Fibroblast of skin of left quadriceps (primary cell): ENCODE data around the gene RIT1.
"Not testable (repeated sequence)": the region's sequence is repeated elsewhere in the genome, so short reads cannot be mapped to it uniquely, and the experiment has no call there.

Experiments
- DNase-seq, 2 experiments: peaks; one replicate each; pipeline ENCODE4 v3.0.0-alpha.2; 2013; ENCODE audit warnings: low read depth in 2 of 2

Gene RIT1

DNA sequence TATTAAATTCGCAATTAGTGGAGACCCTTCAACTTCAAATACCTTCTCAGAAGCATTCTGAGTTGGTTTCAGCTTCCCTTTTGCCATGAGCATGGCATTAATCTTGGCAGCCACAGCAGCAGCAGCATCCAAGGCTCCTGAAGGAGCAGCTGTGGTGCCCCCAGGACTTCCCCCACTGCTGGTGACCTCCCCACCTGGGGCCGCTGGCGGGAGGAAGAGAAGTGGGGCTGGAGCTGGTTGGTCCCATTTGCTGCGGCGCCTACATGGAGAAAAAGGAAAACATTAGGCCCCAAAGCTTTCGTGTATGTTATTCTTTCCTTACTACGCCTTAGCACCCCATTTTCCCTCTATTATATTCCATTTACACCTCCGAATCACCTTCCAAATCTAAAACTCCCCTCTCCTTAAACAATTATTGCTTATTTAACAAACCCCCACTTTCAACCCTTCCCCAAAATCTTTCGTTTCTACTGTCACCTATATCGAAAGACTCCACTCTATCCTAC lies 22.5 kb upstream of the RIT1 start:
- no peak for DNase-seq

- no peak for DNase-seq
These were observed 21.3 kb upstream of the RIT1 start for GRCh38 chr1:155932487-155932886.

DNA sequence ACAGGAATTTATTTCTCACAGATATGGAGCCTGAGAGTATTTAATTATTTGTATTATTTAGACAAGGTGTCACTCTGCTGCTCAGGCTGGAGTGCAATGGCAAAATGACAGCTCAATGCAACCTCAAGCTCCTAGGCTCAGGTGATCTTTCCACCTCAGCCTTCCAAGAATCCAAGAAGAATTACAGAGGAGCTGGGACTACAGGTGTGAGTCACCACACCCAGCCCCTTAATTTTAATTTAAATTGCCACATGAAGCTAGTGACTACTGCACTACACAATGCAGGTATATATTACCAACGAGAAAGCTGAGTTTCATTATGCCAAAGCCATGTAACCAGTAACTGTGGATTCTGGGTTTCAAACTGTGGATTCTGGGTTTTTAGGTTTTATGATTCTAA lies 20.9 kb upstream of the RIT1 start:
- no peak for DNase-seq

DNA sequence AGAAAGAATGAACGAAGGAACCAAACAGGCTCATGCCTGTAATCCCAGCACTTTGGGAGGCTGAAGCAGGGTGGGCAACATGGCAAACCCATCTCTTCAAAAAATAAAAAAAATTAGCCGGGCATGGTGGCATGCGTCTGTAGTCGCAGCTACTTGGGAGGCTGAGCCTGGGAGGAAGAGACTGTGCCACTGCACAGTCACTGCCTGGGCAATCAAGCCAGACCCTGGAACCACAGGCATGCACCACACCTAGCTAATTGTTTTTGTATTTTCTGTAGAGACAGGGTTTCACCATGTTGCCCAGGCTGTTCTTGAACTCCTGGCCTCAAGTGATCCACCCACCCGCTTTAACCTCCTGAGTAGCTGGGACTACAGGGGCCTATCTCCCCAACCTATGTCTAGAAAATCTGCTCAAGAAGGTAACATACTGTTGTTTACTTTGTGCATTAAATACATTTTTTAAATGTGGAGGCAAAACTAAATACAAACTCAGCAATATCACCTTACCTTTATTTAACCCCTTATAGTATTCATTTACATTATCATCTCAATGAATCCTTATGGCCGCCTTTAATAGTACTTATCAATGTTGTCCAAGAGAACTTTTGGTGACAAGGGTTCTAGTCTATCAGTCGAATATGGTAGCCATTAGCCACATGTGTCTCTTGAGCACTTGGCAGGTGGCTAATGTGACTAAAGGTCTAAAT lies 20.3 kb upstream of the RIT1 start:
- no peak for DNase-seq

DNA sequence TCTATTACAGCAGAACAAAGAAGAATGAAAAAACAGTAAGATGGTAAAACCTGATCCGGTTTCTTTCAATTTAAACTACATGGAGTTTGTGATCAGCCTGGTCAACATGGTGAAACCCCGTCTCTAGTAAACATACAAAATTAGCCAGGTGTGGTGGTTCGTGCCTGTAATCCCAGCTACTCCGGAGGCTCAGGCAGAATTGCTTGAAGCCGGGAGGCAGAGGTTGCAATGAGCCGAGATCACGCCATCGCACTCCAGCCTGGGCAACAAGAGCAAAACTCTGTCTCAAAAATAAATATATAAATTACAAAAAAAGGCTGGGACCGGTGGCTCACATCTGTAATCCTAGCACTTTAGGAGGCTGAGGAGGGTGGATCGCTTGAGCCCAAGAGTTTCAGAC lies 19.6 kb upstream of the RIT1 start:
- DNase-seq = not testable (repeated sequence)

DNA sequence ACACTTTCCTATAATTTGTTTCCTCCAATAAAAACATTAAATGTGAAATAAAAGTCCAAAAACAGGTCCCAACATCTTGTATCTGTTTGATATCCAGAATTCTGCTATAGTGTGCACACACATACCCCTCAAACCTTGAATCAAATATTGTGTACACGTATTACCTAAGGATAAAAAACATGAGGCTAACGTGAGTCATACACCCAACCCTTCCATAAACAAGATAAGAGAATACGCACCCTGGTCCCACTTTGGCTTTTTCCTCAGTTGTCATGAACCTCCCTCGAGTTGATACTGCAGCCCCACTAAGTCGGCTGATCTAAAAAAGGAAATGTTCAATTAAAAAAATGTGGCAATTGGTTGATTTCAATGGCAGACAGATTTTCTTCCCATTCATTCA lies 17.9 kb upstream of the RIT1 start:
- no peak for DNase-seq

- DNase-seq = no peak
These were observed 14.4 kb upstream of the RIT1 start for GRCh38 chr1:155925506-155925905.

DNA sequence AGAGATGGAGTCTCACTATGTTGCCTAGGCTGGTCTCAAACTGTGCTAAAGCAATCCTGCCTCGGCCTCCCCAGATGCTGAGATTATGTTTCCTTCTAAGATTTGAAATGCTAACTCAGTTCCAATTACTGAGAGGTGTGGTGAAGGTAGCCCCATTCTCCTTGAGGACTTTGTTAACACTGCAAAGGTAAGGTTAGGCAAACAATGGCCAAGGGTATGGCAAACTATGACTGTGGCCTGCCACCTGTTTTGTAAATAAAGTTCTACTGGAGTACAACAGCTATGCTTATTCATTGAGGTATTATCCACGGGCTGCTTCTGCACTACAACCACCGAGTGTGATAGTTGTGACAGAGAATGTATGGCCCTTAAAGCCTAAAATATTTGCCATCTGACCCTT lies 9.6 kb upstream of the RIT1 start:
- no peak for DNase-seq

DNA sequence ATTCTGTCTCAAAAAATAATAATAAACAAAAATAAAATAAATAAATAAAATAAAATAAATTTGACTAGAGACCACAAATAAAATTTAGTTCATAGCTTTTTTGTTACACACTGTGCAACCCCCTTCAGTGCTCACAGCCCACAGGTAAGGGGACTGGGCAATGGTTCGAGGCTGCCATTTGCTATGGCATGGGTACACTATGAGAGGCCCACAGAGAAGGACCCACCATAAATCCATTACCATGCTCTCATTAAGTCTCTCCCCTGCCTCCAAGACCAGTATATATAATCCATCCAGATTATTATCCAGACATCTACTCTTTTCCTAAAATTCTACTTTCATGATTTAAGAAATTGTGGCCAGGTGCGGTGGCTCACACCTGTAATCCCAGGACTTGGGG lies 8.7 kb upstream of the RIT1 start:
- DNase-seq = no peak

GRCh38 chr1:155918660-155919059 lies 7.5 kb upstream of the RIT1 start:
- DNase-seq = no peak

DNA sequence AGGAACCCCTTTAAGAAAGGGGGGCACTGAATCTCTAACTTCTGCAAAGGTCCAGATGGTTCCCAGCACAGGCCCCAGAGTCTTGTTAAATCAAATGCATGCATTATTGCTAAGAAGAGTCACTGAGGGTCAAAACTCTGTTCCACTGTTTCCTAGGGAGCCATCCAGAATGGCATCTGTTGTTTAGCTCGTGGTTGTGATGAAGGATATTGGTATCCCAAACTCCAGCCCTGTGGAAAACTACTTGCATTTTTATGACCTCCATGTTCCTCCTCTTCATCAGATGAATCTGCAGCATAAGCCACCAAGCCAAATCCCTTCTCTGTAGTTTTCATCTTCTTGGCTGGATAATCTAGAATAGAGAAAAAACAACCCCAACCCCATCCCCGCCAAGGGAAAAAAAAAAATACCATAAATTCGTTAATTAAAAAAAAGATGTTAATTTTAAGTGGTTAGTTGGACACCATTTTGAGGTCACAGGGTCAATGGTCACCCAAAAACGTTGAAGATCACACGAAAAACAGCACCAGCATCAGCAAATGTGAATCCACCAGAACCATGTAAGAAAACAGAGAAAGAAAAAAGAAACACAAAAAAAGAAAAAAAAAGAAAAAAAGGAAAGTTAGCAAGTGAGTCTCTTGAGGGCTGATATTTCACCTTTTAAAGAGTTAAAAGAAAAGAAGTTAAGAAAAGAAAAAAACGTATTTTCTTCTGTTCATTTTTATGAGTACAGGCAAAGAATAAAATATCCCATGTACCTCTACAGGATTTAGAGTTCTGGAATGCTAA lies 3.0 kb upstream of the RIT1 start:
- DNase-seq = peak in 1 of 2 experiments; percentile 31

- no peak for DNase-seq
These were observed 947 bp upstream of the RIT1 start for GRCh38 chr1:155912056-155912536.

DNA sequence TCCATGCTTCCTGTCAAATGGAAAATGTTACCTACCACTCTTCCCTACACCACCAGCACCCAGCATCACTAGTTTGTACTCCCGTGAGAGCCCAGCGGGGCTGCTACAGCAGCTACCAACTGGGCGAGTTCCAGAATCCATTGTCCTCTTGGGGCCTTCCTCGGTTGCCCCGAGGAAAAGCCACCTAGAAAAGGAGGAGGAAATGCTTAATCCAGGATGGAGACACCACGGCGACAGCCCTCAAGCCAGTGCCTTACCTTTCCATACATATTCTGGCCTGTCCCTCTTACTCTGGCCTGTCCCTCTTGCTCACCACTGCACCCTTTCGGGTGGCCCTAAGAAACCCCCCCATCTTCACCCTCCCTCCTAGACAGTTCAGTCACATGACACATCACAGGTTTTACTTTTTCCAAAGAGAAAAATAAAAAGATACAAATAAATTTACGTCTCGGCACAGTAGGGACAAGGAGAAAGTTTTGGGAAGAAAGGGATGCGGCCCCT lies 478 bp downstream of the RIT1 start:
- DNase-seq = no peak

DNA sequence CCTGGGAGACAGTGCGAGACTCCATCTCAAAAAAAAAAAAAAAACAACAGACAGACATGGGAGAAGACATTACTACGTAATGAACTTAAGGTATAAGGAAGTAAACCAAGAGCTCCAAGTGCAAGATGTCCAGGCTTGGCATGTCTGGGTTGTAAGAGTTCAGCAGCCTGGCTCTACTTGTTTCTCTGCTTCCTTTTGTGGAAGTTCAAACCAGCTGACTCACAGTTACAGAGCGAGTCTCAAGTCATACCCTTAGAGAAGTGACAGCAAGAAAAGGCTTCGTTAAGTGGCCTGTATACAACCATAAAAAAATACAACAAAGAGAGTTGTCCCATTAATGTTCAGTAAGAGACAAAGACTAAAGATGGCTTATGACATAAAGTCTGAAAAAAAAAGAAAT lies 1.3 kb downstream of the RIT1 start:
- DNase-seq = no peak

DNA sequence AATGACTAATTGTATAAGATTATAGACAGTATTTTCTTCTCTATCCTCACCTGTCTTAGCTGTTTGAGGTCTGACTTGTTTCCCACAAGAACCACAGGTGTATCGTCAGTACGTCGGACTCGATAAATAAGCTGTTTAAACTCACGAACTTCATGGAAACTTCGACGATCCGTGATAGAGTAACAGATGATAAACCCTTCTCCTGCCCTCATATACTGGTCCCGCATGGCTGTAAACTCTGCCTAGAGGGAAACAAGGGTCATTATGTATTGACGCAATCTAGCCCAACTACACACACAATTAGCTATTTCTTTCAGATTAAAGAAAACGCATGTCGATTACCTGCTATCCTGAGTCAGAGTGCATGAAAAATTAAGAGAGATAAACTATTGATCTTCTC lies 6.9 kb downstream of the RIT1 start:
- DNase-seq = no peak

GRCh38 chr1:155900161-155900560 lies 11.0 kb downstream of the RIT1 start:
- no peak for DNase-seq

DNA sequence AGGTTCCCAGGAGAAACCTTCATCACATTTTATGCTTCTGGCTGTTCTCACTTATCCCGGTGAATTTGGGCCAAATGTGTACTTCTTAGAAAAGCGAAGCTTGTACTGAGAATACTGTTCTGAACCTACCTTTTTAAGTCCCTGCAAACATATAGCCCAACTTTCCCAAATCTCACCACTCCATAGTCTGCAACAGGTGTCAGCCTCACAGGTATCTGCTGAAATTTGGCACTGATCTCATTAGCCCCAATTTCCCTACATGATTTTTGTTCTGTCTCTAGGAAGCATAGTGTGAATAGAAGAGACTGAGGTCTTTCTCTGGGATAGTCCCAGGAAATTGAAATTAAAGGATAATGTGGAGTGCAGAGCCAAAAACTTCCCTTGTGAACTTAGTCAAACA lies 11.5 kb downstream of the RIT1 start:
- DNase-seq = no peak

DNA sequence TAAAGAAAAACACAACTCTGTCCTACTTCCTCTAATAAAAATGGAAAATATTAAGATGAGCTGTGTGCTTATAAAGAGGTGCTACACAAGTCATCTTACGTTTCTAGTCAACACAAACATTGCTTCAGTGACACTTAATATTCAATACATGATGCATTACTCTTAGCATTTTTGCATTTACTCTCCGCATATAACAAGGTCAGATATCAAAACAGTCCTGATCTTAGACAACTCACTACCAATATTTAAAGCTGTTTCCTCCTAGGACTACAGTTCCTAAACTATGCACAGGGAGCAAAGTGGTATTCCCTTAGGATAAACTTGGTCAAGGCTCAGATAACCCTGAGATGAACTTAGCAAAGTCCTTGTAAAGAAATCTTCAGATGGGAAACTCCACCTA lies 12.3 kb downstream of the RIT1 start:
- no peak for DNase-seq

DNA sequence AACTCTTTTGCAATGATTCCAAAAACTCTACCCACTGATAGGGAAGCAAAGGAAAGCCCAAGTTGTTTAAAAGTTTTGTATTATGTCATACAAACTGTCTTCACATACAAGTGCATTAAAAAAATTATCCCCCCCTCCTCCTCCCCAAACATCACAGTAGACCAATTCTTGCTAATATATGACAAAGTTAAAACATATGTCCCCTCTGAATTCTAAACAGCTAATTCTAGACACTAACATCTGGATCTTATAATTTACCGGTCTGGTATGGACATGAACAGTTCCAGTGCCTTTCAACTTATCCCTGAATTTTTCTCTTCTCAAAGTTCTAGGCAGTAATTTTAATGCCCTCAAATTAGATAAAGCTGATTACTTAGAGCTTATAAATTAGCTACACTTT lies 13.4 kb downstream of the RIT1 start:
- peak in 1 of 2 experiments; percentile 23 for DNase-seq

DNA sequence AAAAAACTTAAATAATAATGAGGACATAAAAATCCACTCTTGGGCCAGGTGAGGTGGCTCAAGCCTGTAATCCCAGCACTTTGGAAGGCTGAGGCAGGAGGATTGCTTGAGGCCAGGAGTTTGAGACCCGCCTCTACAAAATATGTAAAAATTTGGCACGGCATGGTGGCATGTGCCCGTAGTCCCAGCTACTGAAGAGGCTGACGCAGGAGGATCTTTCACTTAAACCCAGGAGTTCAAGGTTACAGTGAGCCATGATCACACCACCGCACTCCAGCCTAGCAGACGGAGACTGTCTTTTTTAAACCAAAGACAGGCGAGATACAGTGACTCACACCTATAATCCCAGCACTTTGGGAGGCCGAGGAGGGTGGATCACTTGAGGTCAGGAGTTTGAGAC lies 14.7 kb downstream of the RIT1 start:
- DNase-seq = not testable (repeated sequence)

- not testable (repeated sequence) for DNase-seq
These were observed 15.5 kb downstream of the RIT1 start for GRCh38 chr1:155895617-155896016.

- peak; percentile 60 to 63 for DNase-seq
These were observed 17.6 kb downstream of the RIT1 start for GRCh38 chr1:155893389-155894142.
